HepG2 (cell line): Measurements from ENCODE around the gene B4GALT5. TPM values are rescaled to one million over a fixed set of nuclear protein-coding genes. Genes with fewer than 3 reads are reported as not detected.

ENCODE experiments used
- ETV5 ChIP-seq: IDR thresholded peaks from 2 replicates; pipeline ENCODE4 v1.6.1; 2018; ENCODE audit warnings: missing biosample characterization, missing genetic modification reagents, inconsistent platforms, borderline replicate concordance
- FOXC1 ChIP-seq: sonication (generic); formaldehyde crosslinking; IDR thresholded peaks from 2 replicates; pipeline ENCODE4 v1.8.0; 2022; ENCODE audit warnings: mild to moderate bottlenecking, missing genetic modification reagents, borderline replicate concordance
- FOXP4 ChIP-seq: sonication (generic); formaldehyde crosslinking; IDR thresholded peaks from 2 replicates; pipeline ENCODE4 v1.4.0; 2020; ENCODE audit warnings: missing genetic modification reagents
- HNRNPL ChIP-seq: fragments of 200-400 bp; formaldehyde crosslinking; IDR thresholded peaks from 2 replicates; pipeline ENCODE4 v1.6.1; 2017; ENCODE audit warnings: mild to moderate bottlenecking, low read depth, low read length
- IKZF4 ChIP-seq: sonication (generic); formaldehyde crosslinking; IDR thresholded peaks from 2 replicates; pipeline ENCODE4 v1.5.1; 2020; ENCODE audit warnings: borderline replicate concordance, mild to moderate bottlenecking, low read depth, missing genetic modification reagents; ENCODE audit errors: not compliant biosample characterization
- KDM3A ChIP-seq: IDR thresholded peaks from 2 replicates; pipeline ENCODE4 v1.6.1; 2018; ENCODE audit warnings: low read depth, missing compliant biosample characterization
- KDM4B ChIP-seq: sonication (generic); formaldehyde crosslinking; IDR thresholded peaks from 2 replicates; pipeline ENCODE4 v1.4.0; 2020; ENCODE audit warnings: missing genetic modification reagents
- MAF1 ChIP-seq: sonication (generic); formaldehyde crosslinking; IDR thresholded peaks from 2 replicates; pipeline ENCODE4 v1.5.0; 2020; ENCODE audit warnings: missing genetic modification reagents, borderline replicate concordance
- MYNN ChIP-seq: sonication (generic); formaldehyde crosslinking; IDR thresholded peaks from 2 replicates; pipeline ENCODE4 v1.4.0; 2020; ENCODE audit warnings: mild to moderate bottlenecking, low read depth, missing genetic modification reagents
- NFYB ChIP-seq: sonication (generic); formaldehyde crosslinking; IDR thresholded peaks from 2 replicates; pipeline ENCODE4 v1.4.0; 2020; ENCODE audit warnings: missing genetic modification reagents
- PHF8 ChIP-seq: sonication (generic); formaldehyde crosslinking; IDR thresholded peaks from 2 replicates; pipeline ENCODE4 v1.5.0; 2020; ENCODE audit warnings: missing genetic modification reagents
- POGZ ChIP-seq: sonication (generic); formaldehyde crosslinking; IDR thresholded peaks from 2 replicates; pipeline ENCODE4 v1.4.0; 2020; ENCODE audit warnings: mild to moderate bottlenecking, missing genetic modification reagents
- PRDM4 ChIP-seq: sonication (generic); formaldehyde crosslinking; IDR thresholded peaks from 2 replicates; pipeline ENCODE4 v1.9.0; 2021; ENCODE audit warnings: missing genetic modification reagents, borderline replicate concordance
- RAD21 ChIP-seq: fragments of 450-650 bp; formaldehyde crosslinking; IDR thresholded peaks from 2 replicates; pipeline ENCODE4 v1.5.0; 2020; ENCODE audit warnings: mild to moderate bottlenecking
- RAD51 ChIP-seq: fragments of 450-650 bp; IDR thresholded peaks from 2 replicates; pipeline ENCODE4 v1.6.1; 2016; ENCODE audit warnings: borderline replicate concordance
- RCOR2 ChIP-seq: IDR thresholded peaks from 2 replicates; pipeline ENCODE4 v1.6.1; 2016; ENCODE audit warnings: missing biosample characterization, missing genetic modification reagents
- SAFB2 ChIP-seq: sonication (generic); formaldehyde crosslinking; IDR thresholded peaks from 2 replicates; pipeline ENCODE4 v1.5.1; 2020; ENCODE audit warnings: missing genetic modification reagents, low read depth, mild to moderate bottlenecking, borderline replicate concordance
- ZNF180 ChIP-seq: sonication (generic); formaldehyde crosslinking; IDR thresholded peaks from 2 replicates; pipeline ENCODE4 v1.4.0; 2020; ENCODE audit warnings: low read depth, missing genetic modification reagents, borderline replicate concordance
- ZNF468 ChIP-seq: sonication (generic); formaldehyde crosslinking; IDR thresholded peaks from 2 replicates; pipeline ENCODE4 v1.8.0; 2022; ENCODE audit warnings: mild to moderate bottlenecking, moderate library complexity, missing genetic modification reagents
- ZNF563 ChIP-seq: sonication (generic); formaldehyde crosslinking; IDR thresholded peaks from 2 replicates; pipeline ENCODE4 v1.8.0; 2022; ENCODE audit warnings: mild to moderate bottlenecking, moderate library complexity, missing genetic modification reagents
- ZNF792 ChIP-seq: IDR thresholded peaks from 2 replicates; pipeline ENCODE4 v1.6.1; 2016
- ZSCAN21 ChIP-seq: sonication (generic); formaldehyde crosslinking; IDR thresholded peaks from 2 replicates; pipeline ENCODE4 v1.8.0; 2022; ENCODE audit warnings: mild to moderate bottlenecking, missing genetic modification reagents, moderate library complexity, borderline replicate concordance
- polyA plus RNA-seq, 8 experiments: library from polyadenylated mRNA; depleted of rRNA in 3 of 8; stranded (reverse) in 7 of 8; unstranded in 1 of 8; fragments of >200 nt; fragmentation: Illumina TruSeq in 4 of 8; extraction: Trizol in 4 of 8; gene quantifications; 2 replicates each; pipeline versions ENCODE4 v1.2.1 to v1.2.3, GENCODE V29; 2011 to 2016; ENCODE audit warnings: low read depth in 4 of 8, missing spikeins in 1 of 8, mixed read lengths in 1 of 8; ENCODE audit not compliant: insufficient read depth in 1 of 8
- total RNA-seq, 5 experiments: library from RNA; depleted of rRNA; stranded (reverse); fragments of >200 nt; fragmentation: Illumina TruSeq; extraction: Trizol; gene quantifications; 2 replicates each; pipeline ENCODE4 v1.2.3, GENCODE V29; 2016; ENCODE audit warnings: low read depth in 1 of 5
- TF ChIP-seq, protein P1 (sequence below): sonication (generic); formaldehyde crosslinking; IDR thresholded peaks from 2 replicates; pipeline ENCODE4 v1.5.1; 2020; ENCODE audit warnings: mild to moderate bottlenecking, missing genetic modification reagents

The B4GALT5 gene
- total and polyA plus RNA-seq, 2 of the 13 experiments (the other 11 are each of a cell fraction or from before 2014, with no cell fraction given): 27.3 to 30.9 TPM

DNA sequence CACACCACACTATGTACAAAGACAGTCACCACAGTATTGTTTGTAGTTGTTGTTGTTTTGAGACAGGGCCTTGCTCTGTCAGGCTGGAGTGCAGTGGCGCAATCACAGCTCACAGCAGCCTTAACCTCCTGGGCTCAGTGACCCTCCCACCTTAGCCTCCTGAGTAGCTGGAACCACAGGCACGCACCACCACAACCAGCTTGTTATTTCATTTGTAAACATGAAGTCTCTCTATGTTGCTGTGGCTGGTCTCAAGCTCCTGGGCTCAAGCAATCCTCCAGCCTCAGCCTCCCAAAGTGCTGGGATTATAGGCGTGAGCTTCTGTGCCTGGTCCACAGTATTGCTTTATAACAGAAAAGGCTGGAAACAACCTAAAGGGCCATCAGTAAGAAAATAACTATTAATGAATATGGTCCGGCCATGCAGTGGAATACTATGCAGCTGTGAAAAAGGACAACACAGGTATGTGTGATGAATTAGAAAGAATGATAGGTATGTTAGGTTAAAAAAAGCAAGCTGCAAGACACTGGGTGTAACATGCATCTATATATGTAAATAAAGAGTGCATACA, 115.8 kb downstream of the B4GALT5 start (continued):
- TF ChIP-seq IKZF4 (CRISPR knock-in tag) (no peak), SAFB2 (CRISPR knock-in tag) (no peak), FOXP4 (CRISPR knock-in tag) (peak; percentile 59), RAD51 (no peak), ZNF180 (CRISPR knock-in tag) (no peak), PHF8 (no peak), HNRNPL (no peak), NFYB (CRISPR knock-in tag) (no peak), KDM3A (CRISPR knock-in tag) (no peak), MAF1 (CRISPR knock-in tag) (no peak), RAD21 (CRISPR knock-in tag) (no peak), ZNF563 (CRISPR knock-in tag) (no peak), MYNN (CRISPR knock-in tag) (no peak), ZNF792 (CRISPR knock-in tag) (no peak), ETV5 (CRISPR knock-in tag) (no peak), RCOR2 (CRISPR knock-in tag) (peak; percentile 75), KDM4B (CRISPR knock-in tag) (no peak), POGZ (peak; percentile 47; the same call in 1 of the 2 replicates), ZSCAN21 (CRISPR knock-in tag) (peak; percentile 25; the same call in 1 of the 2 replicates), ZNF468 (CRISPR knock-in tag) (no peak), PRDM4 (no peak), FOXC1 (CRISPR knock-in tag) (no peak)
- TF ChIP-seq, protein P1, sequence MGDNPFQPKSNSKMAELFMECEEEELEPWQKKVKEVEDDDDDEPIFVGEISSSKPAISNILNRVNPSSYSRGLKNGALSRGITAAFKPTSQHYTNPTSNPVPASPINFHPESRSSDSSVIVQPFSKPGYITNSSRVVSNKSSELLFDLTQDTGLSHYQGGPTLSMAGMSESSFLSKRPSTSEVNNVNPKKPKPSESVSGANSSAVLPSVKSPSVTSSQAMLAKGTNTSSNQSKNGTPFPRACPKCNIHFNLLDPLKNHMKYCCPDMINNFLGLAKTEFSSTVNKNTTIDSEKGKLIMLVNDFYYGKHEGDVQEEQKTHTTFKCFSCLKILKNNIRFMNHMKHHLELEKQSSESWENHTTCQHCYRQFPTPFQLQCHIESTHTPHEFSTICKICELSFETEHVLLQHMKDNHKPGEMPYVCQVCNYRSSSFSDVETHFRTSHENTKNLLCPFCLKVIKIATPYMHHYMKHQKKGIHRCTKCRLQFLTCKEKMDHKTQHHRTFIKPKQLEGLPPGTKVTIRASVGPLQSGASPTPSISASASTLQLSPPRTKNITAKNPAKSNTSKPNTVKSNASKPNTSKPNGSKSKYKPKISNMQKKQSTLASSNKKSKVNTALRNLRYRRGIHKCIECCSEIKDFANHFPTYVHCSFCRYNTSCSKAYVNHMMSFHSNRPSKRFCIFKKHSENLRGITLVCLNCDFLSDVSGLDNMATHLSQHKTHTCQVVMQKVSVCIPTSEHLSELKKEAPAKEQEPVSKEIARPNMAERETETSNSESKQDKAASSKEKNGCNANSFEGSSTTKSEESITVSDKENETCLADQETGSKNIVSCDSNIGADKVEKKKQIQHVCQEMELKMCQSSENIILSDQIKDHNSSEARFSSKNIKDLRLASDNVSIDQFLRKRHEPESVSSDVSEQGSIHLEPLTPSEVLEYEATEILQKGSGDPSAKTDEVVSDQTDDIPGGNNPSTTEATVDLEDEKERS (CRISPR knock-in tag): peak; percentile 91
